ENCODE measurements around the gene ITGA7.

Gene ITGA7

DNA sequence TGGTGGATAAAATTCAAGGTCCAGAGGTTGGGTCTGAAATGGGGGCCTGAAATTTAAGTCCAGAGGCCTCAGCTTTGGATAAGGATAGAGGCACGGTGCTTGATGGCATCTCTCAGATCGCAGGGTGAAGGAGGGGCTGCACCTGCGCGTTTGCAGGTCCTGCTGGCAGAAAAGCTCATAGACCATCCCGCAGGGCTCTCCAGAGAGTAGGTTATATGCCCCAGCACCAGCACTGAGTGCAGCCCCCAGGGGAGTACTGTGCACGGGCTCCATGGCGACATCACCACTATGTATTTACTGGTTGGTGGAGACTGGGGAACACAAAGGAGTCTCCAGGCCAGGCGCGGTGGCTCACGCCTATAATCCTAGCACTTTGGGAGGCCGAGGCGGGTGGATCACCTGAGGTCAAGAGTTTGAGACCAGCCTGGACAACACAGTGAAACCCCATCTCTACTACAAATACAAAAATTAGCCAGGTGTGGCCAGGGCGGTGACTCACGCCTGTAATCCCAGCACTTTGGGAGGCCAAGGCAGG lies 25.4 kb upstream of the ITGA7 start:
- DNase-seq: no peak

DNA sequence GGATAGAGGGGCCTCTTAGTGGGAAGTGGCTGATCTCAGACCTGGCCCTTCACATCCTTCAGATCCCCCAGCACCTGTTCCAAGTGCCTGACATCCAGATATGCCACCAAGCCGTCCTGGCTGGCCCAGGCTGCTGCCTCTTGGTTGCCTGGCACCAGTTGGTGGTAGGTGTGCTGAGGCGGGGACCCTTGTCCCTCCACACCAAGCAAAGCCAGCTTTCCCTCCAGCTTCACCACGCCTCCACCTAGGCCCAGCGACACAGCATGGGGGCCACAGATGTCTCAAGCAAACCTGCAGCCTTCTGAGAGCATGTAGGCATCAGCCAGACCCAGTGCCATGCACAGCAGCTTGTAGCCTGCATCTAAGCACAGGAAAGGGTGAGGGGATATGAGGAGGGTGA lies 24.6 kb upstream of the ITGA7 start:
- DNase-seq: no peak

DNA sequence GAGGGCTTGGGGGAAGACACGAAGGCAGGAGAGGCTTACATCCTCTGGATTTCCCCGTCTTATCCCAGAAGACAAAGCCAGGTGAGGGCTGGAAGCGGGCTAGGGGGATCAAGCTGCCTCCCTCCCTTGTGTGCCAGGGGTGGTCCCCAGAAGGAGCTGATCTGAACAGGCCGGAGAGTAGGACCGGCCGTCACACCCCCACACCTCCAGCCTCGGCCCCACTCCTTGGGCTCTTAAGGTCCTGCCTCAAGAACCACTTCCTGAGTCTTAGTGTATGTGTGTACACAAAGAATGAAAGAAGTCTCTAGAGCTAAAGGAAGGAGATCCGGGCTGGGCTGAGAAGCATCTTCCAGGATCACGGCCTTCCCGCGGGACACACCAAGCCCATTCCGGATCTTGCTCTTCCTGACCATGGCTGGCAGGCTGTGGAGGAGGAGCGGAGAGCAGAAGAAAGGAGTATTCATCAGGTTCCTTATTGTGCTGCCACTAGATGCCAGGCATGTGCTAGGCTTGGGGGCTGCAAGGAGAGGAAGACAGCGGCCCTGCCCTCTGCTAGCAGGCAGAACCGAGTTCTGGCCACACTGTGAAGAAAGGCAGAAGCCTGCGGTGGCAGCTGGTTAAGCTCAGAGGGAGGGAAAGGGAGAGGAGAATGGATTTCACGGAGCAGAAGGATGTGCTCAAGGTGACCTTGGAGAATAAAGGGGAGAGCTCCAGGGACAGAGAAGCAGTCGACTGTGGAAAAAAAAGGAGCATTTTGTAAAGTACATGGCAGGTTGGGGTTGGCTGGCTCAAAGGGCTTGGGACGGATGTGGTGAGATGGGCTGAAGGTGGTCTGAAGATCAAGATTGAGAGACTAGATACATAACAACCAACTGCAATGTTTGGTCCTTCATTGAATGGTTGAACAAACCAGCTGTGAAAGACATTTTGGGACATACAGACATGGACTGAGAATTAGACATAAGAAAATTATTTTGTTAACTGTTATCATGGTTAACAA lies 22.4 kb upstream of the ITGA7 start:
- no peak for DNase-seq

DNA sequence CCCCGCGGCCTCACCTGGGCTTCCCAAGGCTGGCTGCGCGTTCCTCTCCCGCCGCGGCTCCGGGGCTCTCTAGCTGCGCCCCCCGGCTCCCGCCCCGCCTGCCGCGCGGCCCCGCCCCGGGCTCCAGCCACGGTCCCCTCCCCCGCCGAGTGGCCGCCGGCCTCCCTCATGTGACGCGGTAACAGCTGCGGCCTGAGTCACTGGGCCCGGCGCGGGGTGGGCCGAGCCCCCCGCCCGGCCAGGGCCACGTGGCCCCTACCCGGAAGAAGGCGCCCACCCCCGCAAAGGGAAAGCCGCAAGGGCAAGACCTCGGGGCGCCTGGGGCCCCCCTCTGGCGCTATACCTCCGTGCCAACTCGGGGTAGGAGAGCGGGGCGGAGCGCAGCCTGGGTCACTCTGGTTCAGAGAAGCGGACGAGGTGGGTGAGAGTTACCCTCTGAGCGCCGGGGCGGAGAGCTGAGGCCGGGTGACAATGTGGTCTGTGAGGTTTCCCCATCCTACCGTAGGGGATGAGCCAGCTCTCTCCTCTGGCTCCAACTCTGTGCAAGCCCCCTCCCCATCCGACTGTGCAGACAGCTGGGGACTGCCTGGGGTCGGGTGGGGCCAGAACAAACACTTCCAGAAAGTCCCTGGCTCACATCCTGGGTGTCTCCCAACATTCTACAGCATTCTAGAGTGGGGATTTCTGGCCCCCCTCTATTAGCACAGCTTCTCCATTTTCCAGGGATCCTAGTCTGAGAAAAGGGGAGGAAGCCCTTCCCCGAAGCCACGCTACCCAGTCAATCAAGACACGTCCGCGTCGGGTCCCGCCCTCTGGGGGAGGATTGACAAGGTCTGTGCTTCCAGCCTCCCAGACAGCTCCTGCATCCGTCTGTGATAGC lies 21.5 kb upstream of the ITGA7 start, which contains the start of gene CD63:
CD63 (minus strand) TSS at position 71 of the 880 bp plus-strand sequence. CDS start 668 bp downstream, outside the sequence.
- DNase-seq: peak; percentile 45

DNA sequence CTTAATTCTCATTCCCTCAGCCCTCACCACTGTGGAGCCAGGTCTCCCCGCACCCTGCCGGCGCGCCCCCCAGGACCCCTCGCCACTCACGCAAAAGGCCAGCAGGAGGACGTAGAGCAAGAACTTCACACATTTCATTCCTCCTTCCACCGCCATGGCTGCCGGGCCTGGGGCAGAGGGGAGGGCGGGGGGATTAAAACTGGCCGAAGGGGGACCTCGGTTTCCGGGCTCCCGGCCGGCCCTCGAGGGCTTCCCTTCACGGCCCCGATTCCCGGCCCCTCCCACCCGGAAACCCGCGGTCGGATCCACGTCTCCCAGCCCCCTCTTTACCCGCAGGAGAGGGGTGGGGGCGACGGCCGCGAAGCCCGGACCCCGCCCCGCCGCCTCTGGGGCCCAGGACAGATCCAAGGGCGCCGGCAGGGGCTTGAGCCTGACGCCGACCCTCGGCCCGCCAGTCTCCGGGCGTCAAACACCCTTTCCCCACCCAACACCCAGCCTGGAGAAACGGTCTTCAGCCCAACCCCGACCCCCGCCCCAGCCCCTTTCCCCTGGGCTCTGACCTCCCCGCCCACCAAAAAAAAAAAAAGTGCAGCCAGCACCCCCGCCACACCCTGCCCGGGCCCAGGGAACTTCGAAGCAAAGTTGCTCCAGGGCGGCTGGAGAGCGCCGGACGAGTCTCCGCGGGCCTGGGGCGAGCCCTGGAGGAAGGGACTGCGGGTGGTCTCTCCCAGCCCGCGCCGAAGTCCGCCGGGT lies 20.7 kb upstream of the ITGA7 start:
- no peak for DNase-seq

DNA sequence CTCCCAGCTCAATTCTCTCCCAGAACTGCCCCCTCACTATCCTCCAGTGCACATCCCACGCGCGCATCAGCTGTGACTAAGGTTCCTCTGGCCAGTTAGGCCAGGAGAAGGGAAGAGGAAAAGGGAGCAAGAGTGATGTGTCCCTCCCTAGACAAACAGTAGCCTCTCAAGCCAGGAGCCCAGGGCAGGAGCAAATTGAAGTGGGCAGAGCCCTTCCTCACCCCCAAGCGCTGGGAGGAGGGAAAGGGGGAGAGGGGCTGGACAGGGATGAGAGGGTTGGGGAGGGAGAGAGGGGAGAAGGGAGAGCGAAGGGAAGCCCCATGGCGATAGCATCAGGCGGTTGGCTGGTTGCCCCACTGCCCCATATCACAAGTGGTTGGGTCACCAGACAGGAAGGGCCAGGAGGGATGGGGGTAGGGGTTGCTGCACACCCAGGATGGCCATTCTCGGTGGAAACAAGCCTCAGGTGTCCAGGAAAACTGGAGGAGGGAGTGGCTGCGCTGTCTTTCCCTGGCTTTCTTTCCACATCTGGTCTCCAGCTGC lies 20.0 kb upstream of the ITGA7 start:
- DNase-seq: no peak

DNA sequence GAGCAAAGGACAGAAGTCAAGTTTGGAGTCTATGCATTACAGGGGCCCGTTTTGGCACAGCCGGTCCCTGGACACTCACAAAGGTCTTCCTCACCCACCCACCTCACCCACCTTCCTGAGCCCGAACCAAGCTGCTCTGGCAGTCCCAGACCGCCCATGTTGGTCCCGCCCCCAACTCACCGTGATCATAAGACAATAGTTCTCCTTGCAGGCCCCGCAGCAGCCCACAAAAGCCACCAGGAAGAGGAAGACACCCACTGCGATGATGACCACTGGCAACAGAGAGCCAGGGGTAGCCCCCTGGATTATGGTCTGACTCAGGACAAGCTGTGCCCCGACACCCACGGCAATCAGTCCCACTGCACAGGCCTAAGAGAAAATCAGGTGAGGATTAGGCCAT lies 19.3 kb upstream of the ITGA7 start:
- no peak for DNase-seq

DNA sequence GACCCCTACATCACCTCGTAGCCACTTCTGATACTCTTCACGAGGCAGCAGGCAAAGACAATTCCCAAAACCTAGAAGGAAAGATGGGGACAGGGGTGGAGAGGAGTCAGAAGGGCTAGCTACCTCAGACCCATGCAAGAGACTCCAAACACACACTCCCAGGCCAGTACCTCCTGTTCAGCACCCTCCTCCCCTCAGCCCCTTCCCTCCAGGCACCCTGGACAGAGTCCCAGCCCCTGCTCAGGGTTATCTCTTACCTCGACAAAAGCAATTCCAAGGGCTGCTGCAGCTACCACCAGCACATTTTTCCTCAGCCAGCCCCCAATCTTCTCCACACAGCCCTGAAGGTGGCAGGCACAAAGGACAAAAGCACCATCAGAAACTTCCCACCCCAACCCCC lies 17.9 kb upstream of the ITGA7 start:
- DNase-seq: no peak

DNA sequence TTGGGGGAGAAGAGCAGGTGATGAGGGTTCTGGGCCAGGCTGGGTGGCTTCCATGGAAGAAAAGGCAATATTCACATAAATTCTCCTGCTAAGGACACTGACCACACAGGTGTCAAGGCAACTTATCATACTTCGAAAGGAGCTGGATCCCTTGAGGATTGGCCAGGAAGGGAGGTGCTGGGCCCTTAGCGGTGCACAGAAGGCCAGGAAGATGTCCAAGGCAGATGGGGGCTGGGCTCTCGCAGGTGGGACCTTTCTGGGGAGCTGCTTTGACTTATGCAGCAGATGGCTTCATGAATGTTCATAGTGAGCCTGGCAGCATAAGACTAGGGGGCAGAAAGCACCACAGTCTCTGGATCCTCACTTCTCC lies 17.2 kb upstream of the ITGA7 start:
- DNase-seq: no peak

DNA sequence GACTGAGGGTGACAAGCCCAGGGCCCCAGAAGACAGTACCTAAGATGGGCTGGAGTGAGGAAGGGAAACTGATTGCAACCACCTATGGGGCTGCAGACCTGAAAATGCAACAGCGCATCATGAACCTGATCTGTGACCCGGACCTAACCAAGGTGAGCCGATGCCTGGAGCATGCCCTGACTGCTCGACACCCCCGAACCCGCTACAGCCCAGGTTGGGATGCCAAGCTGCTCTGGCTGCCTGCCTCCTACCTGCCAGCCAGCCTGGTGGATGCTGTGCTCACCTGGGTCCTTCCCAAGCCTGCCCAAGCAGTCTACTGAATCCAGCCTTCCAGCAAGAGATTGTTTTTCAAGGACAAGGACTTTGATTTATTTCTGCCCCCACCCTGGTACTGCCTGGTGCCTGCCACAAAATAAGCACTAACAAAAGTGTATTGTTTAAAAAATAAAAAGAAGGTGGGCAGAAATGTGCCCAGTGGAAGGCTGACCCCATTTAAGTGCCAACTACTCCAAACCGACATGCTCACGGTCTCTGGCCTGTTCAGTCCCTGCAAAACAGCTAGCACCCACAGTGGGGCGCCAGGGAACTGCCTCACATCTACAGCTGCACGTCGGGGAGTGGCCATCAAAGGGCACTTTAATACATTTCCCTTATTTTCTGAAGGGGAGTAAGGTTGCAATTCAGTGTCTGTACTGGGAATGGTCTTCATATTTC lies 16.7 kb upstream of the ITGA7 start:
- DNase-seq: peak; percentile 47

DNA sequence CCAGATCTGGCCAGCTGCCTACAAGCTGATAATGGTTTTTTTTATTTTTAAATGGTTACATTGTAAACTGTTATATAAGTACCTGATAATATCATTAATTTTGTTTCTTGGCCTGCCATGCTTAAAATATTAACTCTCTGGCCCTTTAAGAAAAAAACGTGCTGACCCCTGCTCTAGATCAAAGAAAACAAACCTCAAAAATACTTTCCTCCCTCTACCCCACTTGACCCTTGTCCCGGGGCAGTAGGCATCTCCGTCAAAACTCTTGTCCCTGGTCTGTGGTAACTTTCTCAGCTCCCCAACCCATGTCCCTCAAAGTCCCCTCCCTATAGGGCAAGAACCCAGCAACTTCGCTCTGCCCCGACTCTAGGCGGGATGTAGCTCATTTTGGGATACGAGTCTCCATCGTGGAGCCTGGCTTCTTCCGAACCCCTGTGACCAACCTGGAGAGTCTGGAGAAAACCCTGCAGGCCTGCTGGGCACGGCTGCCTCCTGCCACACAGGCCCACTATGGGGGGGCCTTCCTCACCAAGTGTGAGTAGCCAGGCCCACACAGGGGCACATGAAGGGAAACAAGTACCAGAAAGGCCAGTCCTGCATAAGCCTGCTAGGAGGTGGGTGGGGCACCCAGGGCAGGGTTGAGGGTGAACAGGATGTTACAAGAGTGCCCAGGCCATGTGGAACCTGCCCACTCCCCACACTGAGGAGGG lies 16.0 kb upstream of the ITGA7 start:
- DNase-seq: no peak

DNA sequence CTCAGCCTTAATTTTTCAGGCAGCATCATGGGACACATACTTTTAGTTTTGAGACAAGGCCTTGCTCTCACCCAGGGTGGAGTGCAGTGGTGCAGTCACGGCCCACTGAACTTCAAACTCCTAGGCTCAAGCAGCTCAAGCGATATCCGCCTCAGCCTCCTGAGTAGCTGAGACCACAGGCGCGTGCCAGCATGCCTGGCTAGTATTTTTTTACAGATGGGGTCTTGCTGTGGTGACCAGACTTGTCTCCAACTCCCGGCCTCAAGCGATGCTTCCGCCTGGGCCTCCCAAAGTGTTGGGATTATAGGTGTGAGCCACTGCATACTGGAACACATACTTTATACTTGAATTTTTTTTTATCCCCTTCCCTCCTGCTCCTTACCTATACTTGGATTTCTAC lies 15.2 kb upstream of the ITGA7 start:
- no peak for DNase-seq

DNA sequence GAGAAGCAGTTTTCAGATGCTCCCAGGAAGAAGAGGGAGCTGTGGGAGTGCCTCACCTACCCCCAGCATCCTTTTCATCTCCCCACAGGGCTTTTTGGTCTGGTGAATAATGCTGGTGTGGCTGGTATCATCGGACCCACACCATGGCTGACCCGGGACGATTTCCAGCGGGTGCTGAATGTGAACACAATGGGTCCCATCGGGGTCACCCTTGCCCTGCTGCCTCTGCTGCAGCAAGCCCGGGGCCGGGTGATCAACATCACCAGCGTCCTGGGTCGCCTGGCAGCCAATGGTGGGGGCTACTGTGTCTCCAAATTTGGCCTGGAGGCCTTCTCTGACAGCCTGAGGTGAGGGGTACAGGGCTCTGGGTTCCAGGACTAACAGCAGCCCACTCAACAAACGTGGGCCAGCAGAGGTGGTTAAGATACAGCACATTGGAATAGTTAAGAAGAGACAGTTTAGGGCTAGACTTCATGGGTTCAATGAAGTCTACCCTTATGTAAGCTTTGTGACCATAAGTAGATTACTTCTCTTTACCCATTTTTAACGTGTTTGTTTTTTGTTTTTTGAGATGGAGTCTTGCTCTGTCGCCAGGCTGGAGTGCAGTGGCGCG lies 14.0 kb upstream of the ITGA7 start:
- no peak for DNase-seq

DNA sequence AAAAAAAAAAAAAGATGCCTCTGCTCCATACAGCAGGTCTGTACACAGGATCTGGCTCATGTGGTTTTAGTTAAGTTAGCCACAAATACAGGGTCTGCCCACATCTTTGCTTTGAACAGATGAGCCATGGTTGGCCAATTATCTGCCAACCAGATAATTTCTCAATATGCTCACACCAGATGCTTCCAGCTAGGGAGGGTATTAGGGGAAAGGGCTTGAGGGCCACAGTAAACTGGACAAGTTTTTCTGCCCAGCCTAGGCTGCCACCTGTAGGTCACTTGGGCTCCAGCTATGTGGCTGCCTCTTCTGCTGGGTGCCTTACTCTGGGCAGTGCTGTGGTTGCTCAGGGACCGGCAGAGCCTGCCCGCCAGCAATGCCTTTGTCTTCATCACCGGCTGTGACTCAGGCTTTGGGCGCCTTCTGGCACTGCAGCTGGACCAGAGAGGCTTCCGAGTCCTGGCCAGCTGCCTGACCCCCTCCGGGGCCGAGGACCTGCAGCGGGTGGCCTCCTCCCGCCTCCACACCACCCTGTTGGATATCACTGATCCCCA lies 13.3 kb upstream of the ITGA7 start:
- DNase-seq: no peak

DNA sequence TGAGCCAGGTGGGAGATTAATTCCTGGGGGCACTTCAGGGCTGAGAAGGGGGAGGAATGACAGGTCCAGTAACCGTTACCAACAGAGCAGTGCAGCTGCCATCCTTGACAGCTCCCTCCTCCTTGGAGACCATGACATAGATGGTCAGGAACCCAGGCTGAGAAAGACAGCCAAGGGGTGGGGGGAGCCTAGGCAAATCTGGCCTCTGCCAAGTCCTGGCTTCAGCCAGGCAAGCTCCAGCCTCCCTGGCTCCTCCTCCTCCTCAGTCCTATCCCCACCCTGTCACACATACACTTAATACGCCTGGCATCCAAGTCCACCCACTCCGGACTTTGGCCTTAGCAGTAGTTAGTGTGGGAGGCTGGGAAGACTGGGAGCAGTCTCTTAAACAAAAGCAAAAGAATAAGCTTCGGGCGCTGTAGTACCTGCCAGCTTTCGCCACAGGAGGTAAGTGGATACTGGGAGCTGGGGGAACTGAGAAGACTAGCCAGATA lies 12.4 kb upstream of the ITGA7 start, which contains the start of gene RDH5:
RDH5 (plus strand) TSS at position 323 of the 494 bp plus-strand sequence. CDS start 792 bp downstream, outside the sequence.
- DNase-seq: no peak

DNA sequence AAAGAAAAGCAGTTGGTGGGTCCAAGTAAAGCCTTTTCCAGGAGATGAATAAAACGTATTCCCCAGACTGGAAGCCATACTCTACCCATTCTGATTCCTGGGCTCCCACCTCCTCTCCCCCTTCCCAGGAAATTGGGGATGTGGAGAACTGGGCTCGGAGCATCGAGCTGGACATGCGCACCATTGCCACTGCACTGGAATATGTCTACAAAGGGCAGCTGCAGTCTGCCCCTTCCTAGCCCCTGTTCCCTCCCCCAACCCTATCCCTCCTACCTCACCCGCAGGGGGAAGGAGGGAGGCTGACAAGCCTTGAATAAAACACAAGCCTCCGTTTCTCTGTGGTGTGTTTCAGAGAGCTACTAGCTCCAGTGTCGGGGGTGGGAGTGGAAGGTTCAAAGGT lies 11.7 kb upstream of the ITGA7 start:
- DNase-seq: no peak

DNA sequence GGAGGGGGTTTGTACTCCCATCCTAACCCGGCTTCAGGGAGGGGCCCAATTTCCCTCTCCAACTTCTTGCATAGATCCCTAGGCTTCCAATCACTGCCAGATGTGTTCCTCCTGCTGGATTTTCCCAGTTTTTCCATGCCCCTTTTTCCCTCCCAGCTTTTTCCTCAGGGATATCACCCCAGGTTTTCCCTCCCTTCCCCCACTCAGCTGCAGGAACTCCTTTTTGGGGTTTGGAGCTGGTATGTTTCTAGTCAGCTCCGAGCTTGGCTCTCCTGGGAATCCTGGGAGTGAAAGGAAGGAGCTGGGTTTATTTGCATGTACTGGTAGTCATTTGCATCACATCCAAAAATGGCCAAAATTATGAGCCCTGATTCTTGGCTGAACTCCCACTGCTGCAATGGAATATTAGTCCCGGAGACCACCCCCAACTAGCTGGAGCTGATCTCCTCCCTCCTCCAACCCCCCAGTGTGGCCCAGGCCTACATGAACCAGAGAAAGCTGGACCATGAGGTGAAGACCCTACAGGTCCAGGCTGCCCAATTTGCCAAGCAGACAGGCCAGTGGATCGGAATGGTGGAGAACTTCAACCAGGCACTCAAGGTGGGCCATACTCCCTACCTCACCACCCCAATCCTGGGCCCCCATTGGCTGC lies 11.0 kb upstream of the ITGA7 start:
- no peak for DNase-seq

DNA sequence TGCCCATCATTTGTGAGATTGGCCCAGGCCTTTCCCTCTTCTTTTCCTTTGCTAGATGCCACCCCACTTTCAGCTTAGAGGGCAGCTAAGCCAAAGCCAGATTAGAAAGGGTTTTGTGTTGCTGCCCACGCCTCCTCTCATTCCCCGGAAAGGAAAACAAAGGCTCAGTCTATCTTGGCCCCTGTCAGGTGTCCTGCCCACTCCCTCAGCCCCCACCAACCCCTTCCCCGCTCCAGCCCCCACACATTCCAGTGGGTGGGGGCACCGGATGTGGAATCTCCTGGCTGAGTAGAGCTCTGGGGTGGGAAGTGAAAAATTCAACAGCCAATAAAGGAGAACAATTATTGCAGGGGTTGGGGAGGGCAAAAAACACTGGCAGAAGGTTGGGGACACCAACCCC lies 10.3 kb upstream of the ITGA7 start:
- no peak for DNase-seq

All from T-helper 9 cell (primary cell).